Panc1 (cell line): Measurements from ENCODE around the gene GNG7. TPM values are rescaled to one million over a fixed set of nuclear protein-coding genes. Genes with fewer than 3 reads are reported as not detected.
"Not testable (repeated sequence)": the region's sequence is repeated elsewhere in the genome, so short reads cannot be mapped to it uniquely, and the experiment has no call there.

Source experiments
- ATAC-seq: fragments of 200-7000 bp; cut with Tn5 transposase; 2 replicates; pipeline ENCODE4 v1.9.1; 2020; ENCODE audit warnings: mild to moderate bottlenecking, moderate library complexity
- BruUV-seq: library from RNA; stranded (reverse); fragments of 400-500 nt; replicated peaks from 2 replicates; lab custom pipeline; 2021; lab: Mats Ljungman, UMichigan
- CTCF ChIA-PET: fragments of 300-600 bp; sonication (Branson Sonifier 250); formaldehyde crosslinking; loops from one replicate; lab custom pipeline; 2022; ENCODE audit warnings: antibody characterized with exemption; lab: Charles Lee
- POLR2A ChIA-PET: fragments of 300-600 bp; sonication (Branson Sonifier 250); formaldehyde crosslinking; loops from one replicate; lab custom pipeline; 2022; ENCODE audit warnings: antibody characterized with exemption; lab: Charles Lee
- DNase-seq: peaks from one replicate; pipeline ENCODE4 v3.0.0-alpha.2; 2010; ENCODE audit warnings: low read depth, low spot score
- H3K27ac ChIP-seq: 2 replicates; pipeline ENCODE4 v1.5.1; 2011; ENCODE audit warnings: mild to moderate bottlenecking, low read length, inconsistent platforms
- H3K27me3 ChIP-seq: fragments of 200-500 bp; sonication (Bioruptor generic); 2 replicates; pipeline ENCODE4 v1.6.0; 2014; ENCODE audit warnings: low read length, inconsistent platforms; ENCODE audit not compliant: control insufficient read depth, insufficient read depth
- H3K36me3 ChIP-seq: fragments of 200-500 bp; sonication (Bioruptor generic); 2 replicates; pipeline ENCODE4 v1.5.1; 2014; ENCODE audit warnings: inconsistent platforms, mild to moderate bottlenecking, low read length, moderate library complexity; ENCODE audit not compliant: control insufficient read depth, insufficient read depth
- H3K4me1 ChIP-seq: 2 replicates; pipeline ENCODE4 v1.5.1; 2011; ENCODE audit warnings: inconsistent platforms, mild to moderate bottlenecking, low read length, moderate library complexity; ENCODE audit not compliant: control insufficient read depth, insufficient read depth
- H3K4me3 ChIP-seq, 2 experiments: 2 replicates each; pipeline ENCODE4 v1.5.1; 2011 to 2012; ENCODE audit warnings: low read depth in 2 of 2, low read length in 2 of 2, mild to moderate bottlenecking in 2 of 2, inconsistent platforms in 1 of 2, moderate library complexity in 1 of 2
- H3K9me3 ChIP-seq: fragments of 200-500 bp; sonication (Bioruptor generic); 2 replicates; pipeline ENCODE4 v1.5.1; 2014; ENCODE audit warnings: low read depth, mild to moderate bottlenecking, inconsistent platforms, low read length, moderate library complexity; ENCODE audit not compliant: control insufficient read depth, insufficient read depth
- CTCF ChIP-seq: fragments of 450-650 bp; IDR thresholded peaks from 2 replicates; pipeline ENCODE4 v1.5.1; 2017; ENCODE audit warnings: mild to moderate bottlenecking
- POLR2AphosphoS5 ChIP-seq: IDR thresholded peaks from 2 replicates; pipeline ENCODE4 v1.6.1; 2012; ENCODE audit warnings: mild to moderate bottlenecking, low read depth, low read length, moderate library complexity
- REST ChIP-seq, 2 experiments: IDR thresholded peaks; 2 replicates each; pipeline ENCODE4 v1.6.1; 2011 to 2012; ENCODE audit warnings: low read depth in 2 of 2, control low read depth in 1 of 2, low read length in 1 of 2, mild to moderate bottlenecking in 1 of 2, moderate library complexity in 1 of 2; ENCODE audit not compliant: insufficient read depth in 1 of 2
- SIN3A ChIP-seq: IDR thresholded peaks from 2 replicates; pipeline ENCODE4 v1.6.1; 2012; ENCODE audit warnings: low read depth, mild to moderate bottlenecking, low read length, moderate library complexity, borderline replicate concordance; ENCODE audit not compliant: insufficient read depth
- TCF7L2 ChIP-seq: IDR thresholded peaks from 2 replicates; pipeline ENCODE4 v1.6.1; 2011; ENCODE audit warnings: mild to moderate bottlenecking, low read depth, low read length, inconsistent platforms
- in situ Hi-C: cut with HindIII; loops from 2 replicates; pipeline ENCODE4 v1.10.0; 2016; ENCODE audit warnings: low sequenced_read_pairs, low pct_unique_long_range_greater_than_20kb
- intact Hi-C: fragments of 100-400 bp; cut with micrococcal nuclease; formaldehyde crosslinking; loops from one replicate; pipeline ENCODE4 v1.10.0; 2022; ENCODE audit not compliant: unreplicated experiment
- total RNA-seq: library from RNA; stranded (reverse); gene quantifications from one replicate; pipeline ENCODE4 v1.2.1, GENCODE V29; 2021; ENCODE audit not compliant: unreplicated experiment

Gene GNG7
- total RNA-seq, 1 experiment from 2014 or later = 0.74 TPM

- H3K36me3 ChIP-seq = no peaks in the 10 kb centered on the region
- no peak for DNase-seq
- H3K9me3 ChIP-seq = no peaks in the 10 kb centered on the region
- peaks cover 70% of the 10 kb centered on the region for H3K4me1 ChIP-seq
- no peaks in the 10 kb centered on the region for H3K27me3 ChIP-seq
- CTCF ChIA-PET = interaction anchor here (0.7 to 1.2 kb wide), 2 partner anchors 16 to 35 kb away, joined by 6 to 9 read pairs; no protein-coding TSS in a partner anchor
- intact Hi-C loops (loop anchor here (10.0 kb wide), 1 partner anchor 69 kb away; the partner anchor contains the start of gene GADD45B), in situ Hi-C loops (no loop called here)
- ATAC-seq = peak; percentile 76
- BruUV-seq = no TSS peak
- POLR2A ChIA-PET = interaction anchor here (0.6 to 1.2 kb wide), 4 partner anchors 9 to 68 kb away, joined by 3 to 9 read pairs (median 6); partner anchors contain the start of gene GADD45B
- H3K4me3 ChIP-seq = peak overlapping the region in 1 of 2 experiments; percentile 20; a peak in 1 of 4 replicates
- peak; percentile 50; the same call in 1 of the 2 replicates for TF ChIP-seq POLR2AphosphoS5
- no peak for TF ChIP-seq CTCF
- TF ChIP-seq TCF7L2 = peak; percentile 95
- H3K27ac ChIP-seq = peak overlapping the region; percentile 100
Observed at GRCh38 chr19:2543463-2544442, 158.7 kb downstream of the GNG7 start.

- DNase-seq, H3K36me3 ChIP-seq, ATAC-seq, H3K27me3 ChIP-seq, in situ Hi-C loops, BruUV-seq, H3K9me3 ChIP-seq: not testable (repeated sequence)
- Histone ChIP-seq H3K27ac (peak overlapping the region; percentile 100), H3K4me3 (peak overlapping the region in 1 of 2 experiments; percentile 20; a peak in 1 of 4 replicates), H3K4me1 (peaks cover 70% of the 10 kb centered on the region)
- CTCF ChIA-PET = interaction anchor here (0.6 to 1.5 kb wide), 4 partner anchors 10 to 36 kb away, joined by 3 to 9 read pairs (median 7); no protein-coding TSS in a partner anchor
- intact Hi-C loops = loop anchor here (10.0 kb wide), 1 partner anchor 68 kb away; the partner anchor contains the start of gene GADD45B
- POLR2A ChIA-PET = interaction anchor here (0.7 to 1.2 kb wide), 3 partner anchors 10 to 67 kb away, joined by 5 to 9 read pairs (median 8); partner anchors contain the start of gene GADD45B
Observed at GRCh38 chr19:2543072-2543462, 159.4 kb downstream of the GNG7 start.

DNA sequence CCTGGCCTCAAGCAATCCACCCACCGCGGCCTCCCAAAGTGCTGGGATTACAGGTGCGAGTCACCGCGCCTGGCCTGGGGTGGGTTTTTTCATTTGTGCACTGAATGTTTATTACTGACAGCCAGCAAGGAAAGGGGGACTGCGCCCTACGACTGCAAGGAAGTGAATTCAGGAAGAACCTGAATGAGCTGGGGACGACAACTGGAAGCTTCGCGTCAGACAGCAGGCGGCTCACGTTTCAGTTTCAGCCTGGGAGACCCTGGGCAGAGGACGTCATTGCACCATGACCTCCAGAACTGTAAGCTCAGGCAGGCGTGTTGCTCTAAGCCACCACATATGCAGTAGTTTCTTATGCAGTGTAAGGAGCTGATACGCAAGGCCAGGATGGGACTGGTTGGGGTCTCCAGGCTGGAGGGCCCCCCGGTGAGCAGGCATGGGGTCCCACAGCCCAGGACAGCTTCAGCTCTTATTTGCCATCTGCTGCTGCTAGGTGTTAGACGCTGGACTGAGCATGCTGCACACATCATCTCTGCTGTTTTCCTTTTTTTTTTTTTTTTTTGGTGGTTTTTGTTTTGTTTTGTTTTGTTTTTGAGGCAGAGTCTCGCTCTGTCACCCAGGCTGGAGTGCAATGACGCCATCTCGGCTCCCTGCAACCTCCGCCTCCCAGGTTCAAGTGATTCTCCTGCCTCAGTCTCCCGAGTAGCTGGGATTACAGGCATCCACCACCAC lies 160.0 kb downstream of the GNG7 start:
- TF ChIP-seq POLR2AphosphoS5 = no peak
- TF ChIP-seq TCF7L2 = no peak
- no peak for TF ChIP-seq REST (IDR thresholded peaks at IDR 0.05; ENCODE audit: insufficient read depth in 1 of 2, low read depth in 2 of 2, low read length in 1 of 2)
- TF ChIP-seq CTCF = no peak
- no peak for TF ChIP-seq SIN3A
- Histone ChIP-seq H3K4me3 (no peak overlapping the region), H3K27me3 (no peaks in the 10 kb centered on the region), H3K27ac (peak overlapping the region; percentile 100), H3K4me1 (peaks cover 66% of the 10 kb centered on the region), H3K36me3 (no peaks in the 10 kb centered on the region), H3K9me3 (no peaks in the 10 kb centered on the region)
- ATAC-seq (no peak), DNase-seq (no peak)
- CTCF ChIA-PET = interaction anchor here (0.6 to 1.5 kb wide), 3 partner anchors 10 to 187 kb away, joined by 3 to 9 read pairs (median 8); no protein-coding TSS in a partner anchor
- intact Hi-C loops (loop anchor here (10.0 kb wide), 1 partner anchor 68 kb away; the partner anchor contains the start of gene GADD45B), in situ Hi-C loops (no loop called here)
- POLR2A ChIA-PET = interaction anchor here (0.5 to 1.5 kb wide), 6 partner anchors 9 to 66 kb away, joined by 3 to 9 read pairs (median 6); partner anchors contain the start of gene GADD45B
- no TSS peak for BruUV-seq
